ENCODE data around the gene TCEAL9.

The TCEAL9 gene

DNA sequence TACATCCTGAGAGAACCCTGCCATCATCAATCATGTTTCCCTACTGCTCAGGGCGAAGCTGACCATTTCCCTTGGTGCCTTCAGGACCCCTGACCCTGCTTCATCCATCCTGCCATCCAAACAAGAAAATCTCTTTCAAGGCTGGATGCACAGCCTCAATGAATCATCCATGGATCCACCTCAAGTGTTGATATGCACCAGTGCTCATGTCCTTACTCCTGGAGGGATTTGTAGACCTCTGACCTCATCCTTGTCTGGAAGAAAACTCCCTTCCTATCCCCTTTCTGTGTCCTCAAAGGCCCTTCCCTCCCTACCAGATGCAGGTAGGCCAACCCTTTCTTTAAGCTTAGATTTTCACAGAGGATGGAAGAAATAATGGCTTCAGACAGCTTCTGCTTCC is 44.6 kb downstream of the TCEAL9 start:
- Histone ChIP-seq H4K20me1 (no peaks in the 10 kb centered on the region), H3K4me3 (no peak overlapping the region), H3K4me2 (no peak overlapping the region), H3K36me3 (no peaks in the 10 kb centered on the region), H3K9me3 (replicated peaks in 1 of 11) (no peaks in the 10 kb centered on the region), H3K27ac (no peak overlapping the region), H3K27me3 (peaks cover 0 to 18% (median 0%) of the 10 kb centered on the region in 11 experiments; a peak in 3 of 22 replicates), H3K9ac (no peak overlapping the region), H3K4me1 (peaks cover 0 to 36% (median 6%) of the 10 kb centered on the region in 10 experiments; a peak in 9 of 20 replicates)
- no peak for TF ChIP-seq Cebpa-rat (IDR thresholded peaks at IDR 0.05)

DNA sequence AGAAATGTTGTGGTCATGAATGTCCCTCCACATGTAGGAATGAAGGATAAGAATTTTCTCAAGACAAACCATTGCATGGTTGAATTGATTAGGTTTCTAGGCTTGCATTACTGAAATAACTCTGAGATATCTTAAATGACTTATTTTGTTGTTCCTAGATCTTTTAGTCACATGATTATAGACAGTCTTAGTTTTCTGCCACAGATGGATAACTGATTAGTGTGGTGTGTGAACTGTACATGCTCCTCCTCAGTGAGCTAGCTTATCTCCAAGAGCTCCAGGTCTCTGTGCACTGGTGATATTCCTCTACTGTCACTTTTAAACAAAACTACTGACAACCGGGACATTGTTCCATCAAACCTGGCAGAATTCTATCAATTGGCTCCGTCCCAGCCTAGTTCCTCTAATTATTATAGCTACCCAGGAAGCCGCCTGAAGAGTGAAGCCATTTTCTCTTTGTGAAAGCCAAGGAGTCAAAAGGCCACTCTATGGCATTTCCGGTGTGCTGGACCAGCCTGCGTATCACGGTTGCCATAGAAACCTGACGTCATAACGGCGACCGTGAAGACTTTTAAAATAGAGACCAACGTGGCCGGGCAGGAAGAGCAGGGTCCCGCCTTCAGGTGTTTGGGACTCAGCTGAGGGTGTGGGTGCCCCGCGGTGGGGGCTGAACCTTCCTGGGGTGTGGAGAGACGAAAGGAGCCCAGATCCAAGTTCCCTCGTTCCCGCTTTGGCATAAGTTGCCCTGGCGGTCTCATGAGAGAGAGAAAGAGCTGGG is 48.1 kb downstream of the TCEAL9 start:
- no peak overlapping the region for H3K4me3 ChIP-seq
- no peak overlapping the region for H3K4me2 ChIP-seq
- peaks cover 0 to 13% (median 0%) of the 10 kb centered on the region in 11 experiments; a peak in 3 of 22 replicates for H3K27me3 ChIP-seq
- no peak for TF ChIP-seq Cebpa-rat (IDR thresholded peaks at IDR 0.05)
- H3K9ac ChIP-seq = no peak overlapping the region
- no peak overlapping the region for H3K27ac ChIP-seq
- peaks cover 0 to under 1% (median 0%) of the 10 kb centered on the region in 10 experiments; a peak in 2 of 20 replicates for H3K4me1 ChIP-seq
- H4K20me1 ChIP-seq = no peaks in the 10 kb centered on the region
- no peaks in the 10 kb centered on the region for H3K9me3 ChIP-seq (replicated peaks in 1 of 11)
- H3K36me3 ChIP-seq = no peaks in the 10 kb centered on the region

DNA sequence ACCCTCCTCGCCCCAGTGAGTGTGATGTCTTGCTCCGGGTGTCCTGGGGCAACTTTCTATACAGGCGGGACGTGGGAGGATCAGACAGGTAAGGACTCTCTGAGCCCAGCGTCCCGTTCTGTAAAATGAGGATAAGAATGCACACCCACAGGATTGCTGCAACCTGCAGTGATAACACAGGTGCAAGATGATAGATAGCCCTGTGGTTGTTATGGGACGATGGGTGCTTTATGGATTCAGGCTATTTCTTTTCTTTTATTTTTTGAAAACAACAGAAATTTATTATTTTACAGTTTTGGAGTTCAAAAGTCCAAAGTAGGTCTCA is 48.7 kb downstream of the TCEAL9 start:
- H3K4me2 ChIP-seq = no peak overlapping the region
- no peaks in the 10 kb centered on the region for H3K9me3 ChIP-seq (replicated peaks in 1 of 11)
- TF ChIP-seq Cebpa-rat (IDR thresholded peaks at IDR 0.05) = no peak
- H3K27ac ChIP-seq = no peak overlapping the region
- no peaks in the 10 kb centered on the region for H3K4me1 ChIP-seq
- peaks cover 0 to 13% (median 0%) of the 10 kb centered on the region in 11 experiments; a peak in 3 of 22 replicates for H3K27me3 ChIP-seq
- no peaks in the 10 kb centered on the region for H3K36me3 ChIP-seq
- no peak overlapping the region for H3K4me3 ChIP-seq
- no peaks in the 10 kb centered on the region for H4K20me1 ChIP-seq
- H3K9ac ChIP-seq = no peak overlapping the region

DNA sequence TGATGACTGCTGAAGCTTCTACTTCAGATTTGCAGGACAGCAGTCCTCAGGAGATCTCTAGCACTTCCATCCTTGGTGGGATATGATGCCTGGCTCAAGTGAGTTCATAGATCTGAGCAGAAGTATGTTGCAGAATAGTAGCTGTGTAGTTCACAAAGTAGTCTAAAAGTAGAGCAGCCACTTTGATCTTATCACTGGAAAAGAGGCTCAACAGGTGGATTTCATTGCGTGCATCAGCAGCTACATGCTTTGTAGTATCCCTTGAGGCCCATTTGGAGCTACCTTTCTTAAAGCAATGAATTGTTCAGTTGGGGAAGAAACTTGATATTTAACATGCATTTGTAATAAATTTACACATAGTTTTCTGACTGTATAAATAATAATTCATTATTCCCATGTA is 50.0 kb downstream of the TCEAL9 start:
- no peak for TF ChIP-seq Cebpa-rat (IDR thresholded peaks at IDR 0.05)
- Histone ChIP-seq H3K9me3 (replicated peaks in 1 of 11) (no peaks in the 10 kb centered on the region), H3K27me3 (peaks cover 0 to 4% (median 0%) of the 10 kb centered on the region in 11 experiments; a peak in 1 of 22 replicates), H3K4me2 (no peak overlapping the region), H3K9ac (no peak overlapping the region), H4K20me1 (no peaks in the 10 kb centered on the region; a peak in 1 of 22 replicates), H3K4me1 (no peaks in the 10 kb centered on the region), H3K27ac (no peak overlapping the region), H3K36me3 (no peaks in the 10 kb centered on the region), H3K4me3 (no peak overlapping the region)

DNA sequence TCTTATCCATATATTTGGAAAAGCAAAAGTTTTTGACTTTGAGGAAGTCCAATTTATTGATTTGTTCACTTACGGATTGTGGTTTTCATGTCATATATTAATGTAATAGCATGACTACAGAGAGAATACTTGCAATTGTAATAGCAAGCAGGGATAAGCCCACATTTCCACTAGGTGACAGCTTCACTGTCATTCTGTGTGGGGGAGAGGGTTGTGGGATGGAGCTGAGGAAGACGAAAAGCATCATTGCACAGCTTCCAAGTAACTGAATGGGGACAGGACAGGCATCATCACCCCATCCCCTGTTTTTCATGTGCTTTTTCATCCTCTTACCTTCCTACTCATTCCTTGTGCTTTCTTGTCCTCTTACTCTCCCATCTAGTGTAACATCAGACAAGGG is 51.5 kb downstream of the TCEAL9 start:
- no peak overlapping the region for H3K4me2 ChIP-seq

More for the DNA sequence above, 51.5 kb downstream of the TCEAL9 start:
- H3K4me3 ChIP-seq = no peak overlapping the region
- no peak overlapping the region for H3K9ac ChIP-seq
- 0 out of 22 replicates have a peak, but pooled peaks cover 0 to 4% (median 0%) of the 10 kb centered on the region in 11 experiments for H3K27me3 ChIP-seq
- no peaks in the 10 kb centered on the region for H3K4me1 ChIP-seq
- H3K27ac ChIP-seq = no peak overlapping the region
- H3K36me3 ChIP-seq = no peaks in the 10 kb centered on the region
- no peaks in the 10 kb centered on the region for H3K9me3 ChIP-seq (replicated peaks in 1 of 11)
- no peaks in the 10 kb centered on the region; a peak in 1 of 22 replicates for H4K20me1 ChIP-seq
- TF ChIP-seq Cebpa-rat (IDR thresholded peaks at IDR 0.05) = no peak
